DND-41 (cell line): ENCODE results near the gene ALDH3B1.

Experiments used
- EZH2 ChIP-seq: IDR thresholded peaks from 3 replicates; pipeline ENCODE4 v1.6.1; 2012; ENCODE audit warnings: borderline replicate concordance, low read depth, mild to moderate bottlenecking, moderate library complexity, low read length, inconsistent platforms; ENCODE audit not compliant: severe bottlenecking
- TF ChIP-seq, protein P1 (sequence below): IDR thresholded peaks from 2 replicates; pipeline ENCODE4 v1.5.1; 2012; ENCODE audit warnings: borderline replicate concordance, low read length, moderate library complexity, mild to moderate bottlenecking; ENCODE audit not compliant: poor library complexity, severe bottlenecking; ENCODE audit errors: extremely low read depth

DNA sequence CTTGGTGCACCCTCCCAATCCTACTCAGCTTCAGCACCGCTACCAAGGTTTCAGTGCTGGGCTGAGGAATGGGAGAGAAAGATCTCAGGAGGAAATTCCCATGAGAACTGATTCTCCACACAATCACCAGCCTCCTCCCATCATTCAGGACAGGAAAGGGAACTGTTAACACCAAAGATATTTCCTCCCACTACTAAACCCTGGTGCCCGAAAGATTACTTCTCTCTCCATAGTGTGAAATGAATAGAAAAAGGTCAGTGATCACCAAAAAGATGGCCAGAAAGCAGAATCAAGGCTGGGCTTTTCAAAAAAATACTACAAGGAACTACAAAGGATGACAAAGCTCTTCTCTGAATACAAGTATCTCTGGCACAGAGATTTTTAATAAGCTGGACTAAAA, 54.8 kb downstream of the ALDH3B1 start:
- TF ChIP-seq, protein P1, sequence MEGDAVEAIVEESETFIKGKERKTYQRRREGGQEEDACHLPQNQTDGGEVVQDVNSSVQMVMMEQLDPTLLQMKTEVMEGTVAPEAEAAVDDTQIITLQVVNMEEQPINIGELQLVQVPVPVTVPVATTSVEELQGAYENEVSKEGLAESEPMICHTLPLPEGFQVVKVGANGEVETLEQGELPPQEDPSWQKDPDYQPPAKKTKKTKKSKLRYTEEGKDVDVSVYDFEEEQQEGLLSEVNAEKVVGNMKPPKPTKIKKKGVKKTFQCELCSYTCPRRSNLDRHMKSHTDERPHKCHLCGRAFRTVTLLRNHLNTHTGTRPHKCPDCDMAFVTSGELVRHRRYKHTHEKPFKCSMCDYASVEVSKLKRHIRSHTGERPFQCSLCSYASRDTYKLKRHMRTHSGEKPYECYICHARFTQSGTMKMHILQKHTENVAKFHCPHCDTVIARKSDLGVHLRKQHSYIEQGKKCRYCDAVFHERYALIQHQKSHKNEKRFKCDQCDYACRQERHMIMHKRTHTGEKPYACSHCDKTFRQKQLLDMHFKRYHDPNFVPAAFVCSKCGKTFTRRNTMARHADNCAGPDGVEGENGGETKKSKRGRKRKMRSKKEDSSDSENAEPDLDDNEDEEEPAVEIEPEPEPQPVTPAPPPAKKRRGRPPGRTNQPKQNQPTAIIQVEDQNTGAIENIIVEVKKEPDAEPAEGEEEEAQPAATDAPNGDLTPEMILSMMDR, result no peak
- TF ChIP-seq EZH2, result no peak
